HTERT RPE-1 (cell line): ENCODE results near the gene AVP.

Experiments
- in situ Hi-C: fragments of 300-500 bp; cut with MboI; formaldehyde crosslinking; loops from 4 replicates; pipeline ENCODE4 v1.14.3; 2020; ENCODE audit warnings: low sequenced_read_pairs

The AVP gene

DNA sequence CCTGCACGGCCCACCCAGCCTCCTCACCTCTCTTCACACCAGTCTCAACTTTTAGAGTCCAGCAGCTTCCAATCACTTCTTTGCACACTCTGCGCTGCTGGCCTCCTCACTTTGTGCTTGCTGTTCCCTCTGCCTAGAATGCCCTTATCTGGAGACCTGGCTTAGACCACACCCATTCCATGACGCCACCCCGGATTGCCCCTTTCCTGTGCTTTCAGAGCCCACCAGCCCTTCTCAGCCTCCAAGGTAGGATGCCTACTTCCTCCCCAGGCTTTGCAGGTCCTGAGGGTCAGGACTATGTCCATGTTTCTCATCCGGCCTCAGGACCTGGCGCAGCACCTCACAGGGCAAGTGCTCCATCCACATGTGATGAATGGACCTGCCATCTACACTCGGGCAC, 27.0 kb upstream of the AVP start:
- in situ Hi-C loops = no loop called here

DNA sequence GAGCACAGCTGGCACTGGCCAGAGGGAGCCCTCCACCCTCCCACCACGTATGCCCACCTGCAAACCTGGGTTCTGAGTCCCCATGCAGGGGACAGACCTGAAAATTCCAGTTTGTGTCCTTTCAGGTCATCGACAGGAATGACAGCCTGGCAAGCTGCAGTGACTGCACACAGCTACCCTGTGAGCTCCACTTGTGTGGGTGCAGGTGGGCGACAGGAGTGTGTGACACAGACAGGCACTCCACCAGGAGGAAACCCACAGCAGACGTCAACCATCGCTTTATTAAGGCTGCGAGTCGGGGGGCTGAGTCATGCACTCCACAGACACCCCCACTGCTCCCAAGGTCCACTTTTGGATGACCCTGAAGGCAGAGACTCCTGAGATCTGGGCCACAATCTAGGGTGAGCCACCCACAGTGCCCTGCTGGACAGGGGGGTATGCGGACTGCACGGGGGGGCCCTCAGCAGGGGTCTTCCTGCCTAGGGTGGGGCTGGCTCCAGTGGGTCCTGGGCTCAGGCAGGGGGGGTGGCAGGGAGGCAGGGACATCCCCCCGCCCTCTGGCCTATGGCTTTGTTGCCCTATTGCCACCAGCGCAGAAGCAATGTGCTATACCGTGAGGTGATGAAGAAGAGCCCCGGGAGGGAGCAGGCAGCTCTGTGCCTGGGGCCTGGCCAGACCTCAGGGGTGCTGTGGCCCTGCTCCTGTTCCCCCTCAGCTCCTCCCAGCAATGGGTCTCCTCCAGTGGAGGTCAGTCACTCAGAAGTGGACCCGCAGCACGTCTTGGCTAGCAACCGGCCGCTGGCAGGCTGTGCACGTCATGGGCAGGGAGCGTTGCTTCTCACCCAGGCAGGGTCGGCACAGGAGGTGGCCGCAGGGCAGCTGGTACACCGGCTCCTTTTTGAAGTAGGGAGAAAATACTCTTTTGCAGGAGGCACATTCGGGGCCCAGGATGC, 25.1 kb upstream of the AVP start:
- in situ Hi-C loops = no loop called here

DNA sequence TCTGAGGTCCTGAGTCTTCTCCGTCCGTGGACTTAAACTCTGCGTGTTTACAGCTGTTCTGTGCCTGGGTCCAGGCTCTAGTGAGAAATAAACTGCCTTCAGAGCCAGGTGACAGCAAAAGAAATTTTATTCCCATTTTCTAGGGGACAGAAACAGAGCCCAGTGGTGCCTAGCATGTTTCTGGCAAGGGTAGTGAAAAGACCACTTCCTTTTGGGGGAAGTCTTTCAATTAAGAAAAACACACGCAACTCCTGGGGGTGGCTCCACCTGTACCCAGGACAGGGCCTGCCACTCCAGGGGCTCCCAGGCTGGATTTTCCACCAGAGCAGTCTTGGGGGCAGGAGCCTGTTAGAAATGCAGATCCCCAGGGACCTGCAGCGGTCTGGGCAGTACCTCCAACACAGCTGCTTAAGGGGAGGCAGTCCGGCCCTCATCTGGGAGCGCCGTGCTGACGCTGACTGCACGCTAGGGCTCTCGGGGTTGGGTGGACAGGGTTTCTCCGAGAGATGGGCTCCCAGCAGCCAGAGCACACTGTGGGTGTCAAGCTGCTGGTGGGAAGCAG, 23.0 kb upstream of the AVP start:
- in situ Hi-C loops = no loop called here

- in situ Hi-C loops = no loop called here
These were observed 22.3 kb upstream of the AVP start for GRCh38 chr20:3106658-3107463.

- in situ Hi-C loops = no loop called here
These were observed 21.7 kb upstream of the AVP start for GRCh38 chr20:3106185-3106584.

DNA sequence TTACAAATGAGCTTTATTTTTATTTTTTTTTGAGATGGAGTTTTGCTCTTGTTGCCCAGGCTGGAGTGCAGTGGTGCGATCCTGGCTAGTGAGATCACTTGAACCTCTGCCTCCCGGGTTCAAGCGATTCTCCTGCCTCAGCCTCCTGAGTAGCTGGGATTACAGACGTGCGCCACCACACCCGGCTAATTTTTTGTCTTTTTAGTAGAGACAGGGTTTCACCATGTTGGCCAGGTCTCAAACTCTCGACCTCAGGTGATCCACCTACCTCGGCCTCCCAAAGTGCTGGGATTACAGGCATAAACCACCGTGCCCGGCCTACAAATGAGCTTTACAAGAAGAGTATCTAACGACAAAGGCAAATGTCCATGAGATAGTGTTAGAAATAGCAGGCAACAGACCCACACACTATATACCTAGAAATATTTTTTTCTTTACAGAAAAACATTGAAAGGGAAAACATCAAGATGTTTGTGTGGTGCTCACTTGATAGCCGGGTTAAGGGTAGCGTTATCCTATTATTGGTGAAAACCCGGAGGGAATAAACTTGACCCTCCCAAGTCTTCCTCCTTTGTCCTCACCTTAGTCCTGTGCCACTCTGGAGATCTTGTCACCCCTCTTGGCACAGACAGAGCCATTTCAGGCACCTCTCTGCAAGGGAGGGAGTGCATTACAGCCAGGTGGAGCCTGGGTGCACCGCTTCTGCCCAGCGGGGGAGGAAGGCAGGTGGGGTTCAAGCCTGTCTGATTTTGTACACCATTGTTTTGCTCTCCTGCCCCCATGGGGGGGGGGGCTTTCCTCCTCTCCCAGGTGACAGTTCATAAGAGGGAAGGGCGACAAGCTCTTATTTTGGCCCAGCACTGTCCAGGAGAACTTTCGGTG, 21.0 kb upstream of the AVP start:
- in situ Hi-C loops = no loop called here

GRCh38 chr20:3103369-3104032, 19.0 kb upstream of the AVP start:
- in situ Hi-C loops = no loop called here

DNA sequence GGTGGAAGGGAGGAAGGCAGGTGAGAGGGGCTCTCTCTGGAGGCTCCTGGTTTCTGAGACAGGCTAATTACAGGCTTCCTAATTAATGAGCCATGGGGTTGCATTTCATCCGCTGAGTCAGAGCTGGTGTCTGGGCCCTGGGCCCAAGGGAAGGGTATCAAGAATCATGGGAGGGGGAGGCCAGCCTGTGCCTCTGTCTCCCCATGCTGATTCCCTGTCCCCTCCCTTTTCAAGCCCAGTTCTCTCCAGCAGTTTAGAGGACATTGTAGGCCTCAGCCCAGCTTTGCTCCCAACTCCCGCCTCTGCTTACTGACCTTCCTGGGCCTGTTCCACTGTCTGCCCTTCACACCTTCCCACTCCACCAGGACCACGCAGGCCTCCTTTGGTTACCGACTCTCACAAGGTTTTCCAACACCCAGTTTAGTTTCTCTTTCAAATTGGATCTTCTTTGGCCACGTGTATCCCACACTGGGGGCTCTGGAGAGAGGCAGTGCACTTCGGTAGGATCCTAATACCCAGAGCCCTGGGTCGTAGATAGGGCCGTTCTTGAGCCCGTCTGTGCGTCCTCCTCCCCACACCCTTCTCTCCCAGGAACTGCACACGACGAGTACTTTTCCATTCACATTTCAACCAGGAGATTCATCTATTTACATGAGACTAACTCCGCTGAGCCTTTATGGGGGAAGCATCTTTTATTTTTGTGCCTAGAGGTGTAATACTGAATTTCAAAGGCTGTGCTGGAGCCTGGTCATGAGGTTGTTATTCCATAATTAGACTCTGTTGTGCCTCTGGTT, 18.2 kb upstream of the AVP start:
- in situ Hi-C loops = no loop called here

DNA sequence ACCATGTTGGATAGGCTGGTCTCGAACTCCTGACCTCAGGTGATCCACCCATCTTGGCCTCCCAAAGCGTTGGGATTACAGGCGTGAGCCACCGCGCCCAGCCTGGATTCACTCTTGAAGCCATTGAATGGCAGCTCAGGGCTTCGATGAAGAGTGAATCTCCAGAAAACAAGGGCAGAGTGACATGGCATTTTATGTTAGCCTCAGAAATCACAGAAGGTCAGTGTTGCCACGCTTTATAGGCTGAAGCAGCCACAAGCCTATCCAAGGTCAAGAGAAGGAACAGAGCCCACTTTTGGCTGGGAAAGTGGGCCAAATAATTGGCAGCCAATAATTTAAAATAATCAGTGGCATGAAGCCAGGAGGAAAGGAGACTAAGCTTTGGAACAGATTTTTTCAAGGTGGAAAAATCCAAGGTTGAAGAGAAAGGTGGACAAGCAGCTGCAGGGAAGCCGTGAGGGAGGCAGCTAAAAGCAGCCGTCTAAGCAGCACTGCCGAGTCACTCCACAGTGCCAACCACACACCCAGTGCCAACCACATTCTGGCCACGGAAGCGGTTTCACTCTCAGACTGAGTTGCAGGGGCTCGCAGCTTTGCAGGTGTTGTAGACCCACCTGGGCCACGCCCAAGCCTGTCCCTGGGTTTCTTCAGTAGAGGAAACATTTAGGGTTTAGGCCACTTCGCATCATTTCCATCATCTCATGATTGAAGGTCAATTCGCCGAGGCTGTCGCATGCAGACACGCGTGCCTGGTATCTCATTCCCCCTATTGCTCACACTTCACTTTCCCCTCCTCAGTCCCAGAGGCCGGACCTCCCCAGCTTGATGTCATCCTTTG, 17.4 kb upstream of the AVP start:
- in situ Hi-C loops = no loop called here

DNA sequence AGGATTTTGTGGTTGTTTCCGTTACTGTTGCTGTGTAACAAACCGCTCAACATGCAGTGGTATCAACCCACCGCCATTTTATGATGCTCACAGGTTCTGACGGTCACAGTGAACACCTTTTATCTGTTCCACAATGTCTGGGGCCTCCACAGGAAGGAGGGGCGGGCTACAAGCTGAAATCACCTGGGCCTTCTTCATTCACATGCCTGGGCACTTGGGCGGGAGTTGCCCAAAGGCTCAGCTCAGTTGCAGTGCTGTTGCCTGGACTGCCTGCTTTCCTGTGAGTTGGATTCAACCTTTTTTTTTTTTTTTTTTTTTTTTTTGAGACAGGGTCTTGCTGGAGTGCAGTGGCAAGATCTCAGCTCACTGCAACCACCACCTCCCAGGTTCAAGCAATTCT, 16.7 kb upstream of the AVP start:
- in situ Hi-C loops = no loop called here

DNA sequence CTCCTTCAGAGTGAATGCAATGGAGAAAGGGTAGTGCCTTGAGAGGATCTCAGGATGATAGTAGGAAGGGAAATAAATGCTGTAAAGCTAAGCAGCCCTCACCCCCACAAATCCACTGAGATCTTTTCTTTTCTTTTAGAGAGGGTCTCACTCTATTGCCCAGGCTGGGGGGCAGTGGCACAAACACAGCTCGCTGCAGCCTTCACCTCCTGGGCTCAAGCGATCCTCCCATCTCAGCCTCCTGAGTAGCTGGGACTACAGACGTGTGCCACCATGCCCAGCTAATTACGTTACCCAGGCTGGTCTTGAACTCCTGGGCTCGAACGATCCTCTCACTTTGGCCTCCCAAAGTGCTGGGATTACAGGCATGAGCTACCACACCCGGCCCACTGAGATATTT, 16.0 kb upstream of the AVP start:
- in situ Hi-C loops = no loop called here

DNA sequence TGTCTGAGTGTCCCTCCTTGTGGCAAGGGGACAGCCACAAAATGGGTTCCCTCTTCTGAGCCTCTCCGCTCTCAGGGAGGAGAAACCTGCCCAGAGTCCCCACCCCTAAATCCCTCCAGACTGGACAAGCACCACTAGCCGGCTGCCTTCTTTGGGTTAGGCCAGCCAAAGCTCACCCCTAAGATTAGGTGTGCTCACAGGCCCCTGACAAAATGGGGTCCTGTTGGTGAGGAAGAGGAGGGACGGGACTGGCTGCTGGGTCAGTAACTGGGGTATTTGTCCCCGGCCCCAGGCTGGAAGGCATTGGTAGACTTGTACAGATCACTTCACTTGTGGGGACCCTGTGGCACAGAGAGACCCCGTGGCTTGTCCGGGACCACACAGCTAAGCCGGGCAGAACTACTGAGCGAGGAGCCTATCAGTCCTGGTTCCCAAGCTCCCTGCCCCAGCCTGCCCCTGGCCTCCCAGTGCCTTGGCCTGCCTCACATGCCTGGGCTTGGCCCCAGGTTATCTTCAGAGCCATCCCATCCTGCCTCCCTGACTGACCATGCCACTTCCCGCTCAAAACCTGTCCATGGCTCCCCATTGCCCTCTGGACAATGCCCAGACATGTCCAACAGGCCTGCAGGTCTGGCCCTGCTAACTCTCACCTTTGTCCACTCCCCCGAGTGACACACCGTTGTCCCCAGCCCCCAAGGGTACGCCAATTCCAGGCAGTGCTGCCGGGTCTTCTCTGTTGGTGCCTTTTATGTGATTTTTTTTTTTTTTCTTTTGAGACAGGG, 10.5 kb upstream of the AVP start:
- in situ Hi-C loops = no loop called here

- in situ Hi-C loops = no loop called here
These were observed 9.4 kb upstream of the AVP start for GRCh38 chr20:3093861-3094361.

- in situ Hi-C loops = no loop called here
These were observed 8.3 kb upstream of the AVP start for GRCh38 chr20:3092611-3093379.

- in situ Hi-C loops = no loop called here
These were observed 6.0 kb upstream of the AVP start for GRCh38 chr20:3090565-3090964.

DNA sequence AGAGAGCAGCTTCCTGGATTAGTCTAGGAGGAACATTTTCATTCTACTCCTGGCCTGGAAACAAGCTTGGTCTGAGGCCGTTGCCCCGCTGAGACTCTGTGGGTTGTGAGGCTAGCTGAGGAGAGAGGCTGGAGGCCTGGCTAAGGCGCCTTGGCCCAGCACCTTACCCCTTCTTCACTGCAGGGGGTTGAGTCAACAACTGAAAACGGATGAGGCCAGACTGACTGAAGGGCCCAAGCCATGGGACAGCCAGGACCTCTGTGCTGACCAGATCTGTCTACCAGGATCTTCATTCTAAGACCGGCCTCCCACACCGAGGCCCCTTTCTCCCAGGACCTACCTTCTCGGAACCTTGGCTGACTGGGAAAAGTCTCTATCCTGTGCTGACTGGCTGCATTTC, 3.5 kb upstream of the AVP start:
- in situ Hi-C loops = no loop called here

DNA sequence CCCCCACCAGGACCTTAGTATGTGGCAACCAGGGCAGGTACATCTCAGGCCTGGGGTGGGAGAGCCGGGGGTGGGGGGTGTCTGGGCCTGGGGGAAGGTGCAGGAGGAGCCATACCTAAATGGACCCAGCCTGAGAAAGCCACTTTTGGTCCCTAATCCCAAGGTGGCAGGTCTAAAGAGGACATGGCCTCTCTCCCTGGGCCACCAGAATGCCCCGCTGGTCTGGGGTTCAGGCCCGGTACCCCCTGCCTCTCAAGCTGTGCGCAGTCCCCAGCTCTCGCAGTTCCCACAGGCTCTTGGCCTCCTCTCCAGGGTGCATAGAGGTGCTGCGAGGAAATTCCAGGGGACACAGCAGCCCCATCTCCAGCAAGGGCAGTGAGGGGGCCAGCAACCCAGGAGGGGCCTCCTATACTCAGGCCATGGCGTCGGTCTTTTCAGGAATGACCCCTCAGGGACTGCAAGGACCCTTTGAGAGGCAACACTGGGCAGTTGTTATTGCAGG, 1.1 kb upstream of the AVP start:
- in situ Hi-C loops = no loop called here
